Fibroblast of villous mesenchyme (primary cell): ENCODE results near the gene FAM163B. TPM values are rescaled to one million over a fixed set of nuclear protein-coding genes. Genes with fewer than 3 reads are reported as not detected.
A peak's percentile ranks its signal among the peaks of the same experiment; 100 is the strongest.

Source experiments
- DNase-seq: peaks from one replicate; pipeline ENCODE4 v3.0.0-alpha.2; 2010; ENCODE audit warnings: low read depth
- H3K4me3 ChIP-seq: 2 replicates; pipeline ENCODE4 v1.5.1; 2011; ENCODE audit warnings: low read depth, mild to moderate bottlenecking, low read length
- total RNA-seq: library from RNA; depleted of rRNA; stranded (reverse); fragments of >200 nt; gene quantifications from 2 replicates; pipeline ENCODE4 v1.2.3, GENCODE V29; 2012
- TF ChIP-seq, protein P1 (sequence below): IDR thresholded peaks from 2 replicates; pipeline ENCODE4 v1.5.1; 2012; ENCODE audit warnings: low read depth, mild to moderate bottlenecking, low read length; ENCODE audit not compliant: insufficient read depth

FAM163B gene
- total RNA-seq, 1 donor, result not detected

DNA sequence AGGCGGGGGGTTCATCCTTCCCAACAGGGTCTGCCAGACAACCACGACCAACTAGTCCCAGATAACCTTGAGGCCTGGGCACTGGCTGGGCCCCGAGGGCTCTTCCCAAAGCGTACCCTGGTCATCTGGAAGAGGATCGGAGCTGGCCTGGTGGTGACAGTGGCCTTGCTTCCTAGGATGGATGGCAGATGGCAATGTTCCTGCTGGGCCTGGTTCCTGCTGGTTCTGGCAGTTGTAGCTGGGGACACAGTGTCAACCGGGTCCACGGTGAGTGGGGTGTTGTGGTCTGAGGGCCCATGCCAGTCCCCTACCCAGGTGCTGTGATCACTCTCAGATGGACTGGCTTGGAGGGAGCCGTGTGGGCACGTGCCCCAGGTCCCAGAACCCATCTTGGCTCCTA, 72.7 kb downstream of the FAM163B start:
- TF ChIP-seq, protein P1, sequence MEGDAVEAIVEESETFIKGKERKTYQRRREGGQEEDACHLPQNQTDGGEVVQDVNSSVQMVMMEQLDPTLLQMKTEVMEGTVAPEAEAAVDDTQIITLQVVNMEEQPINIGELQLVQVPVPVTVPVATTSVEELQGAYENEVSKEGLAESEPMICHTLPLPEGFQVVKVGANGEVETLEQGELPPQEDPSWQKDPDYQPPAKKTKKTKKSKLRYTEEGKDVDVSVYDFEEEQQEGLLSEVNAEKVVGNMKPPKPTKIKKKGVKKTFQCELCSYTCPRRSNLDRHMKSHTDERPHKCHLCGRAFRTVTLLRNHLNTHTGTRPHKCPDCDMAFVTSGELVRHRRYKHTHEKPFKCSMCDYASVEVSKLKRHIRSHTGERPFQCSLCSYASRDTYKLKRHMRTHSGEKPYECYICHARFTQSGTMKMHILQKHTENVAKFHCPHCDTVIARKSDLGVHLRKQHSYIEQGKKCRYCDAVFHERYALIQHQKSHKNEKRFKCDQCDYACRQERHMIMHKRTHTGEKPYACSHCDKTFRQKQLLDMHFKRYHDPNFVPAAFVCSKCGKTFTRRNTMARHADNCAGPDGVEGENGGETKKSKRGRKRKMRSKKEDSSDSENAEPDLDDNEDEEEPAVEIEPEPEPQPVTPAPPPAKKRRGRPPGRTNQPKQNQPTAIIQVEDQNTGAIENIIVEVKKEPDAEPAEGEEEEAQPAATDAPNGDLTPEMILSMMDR, result no peak
- no peak overlapping the region for H3K4me3 ChIP-seq
- no peak for DNase-seq

DNA sequence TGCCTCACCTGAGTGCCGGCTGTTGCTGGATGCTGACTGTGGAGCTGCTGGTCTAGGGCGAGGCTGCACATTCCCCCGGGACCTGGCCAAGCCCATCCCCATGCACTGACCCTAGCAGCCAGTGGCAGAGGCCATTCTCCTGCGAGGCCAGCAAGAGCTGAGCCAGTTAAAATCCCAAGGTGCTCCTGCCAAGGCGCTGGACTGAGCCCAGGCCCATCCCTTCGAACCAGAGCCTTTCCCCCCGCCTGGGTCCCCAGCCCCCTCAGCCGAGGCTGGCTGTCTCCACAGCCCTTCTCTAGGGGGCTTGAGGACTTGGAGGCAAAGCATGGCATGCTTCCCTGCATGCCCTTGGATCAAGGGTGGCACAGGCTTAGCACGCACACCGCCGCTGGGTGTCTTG, 73.1 kb downstream of the FAM163B start:
- TF ChIP-seq, protein P1, result no peak
- no peak for DNase-seq
- no peak overlapping the region for H3K4me3 ChIP-seq

DNA sequence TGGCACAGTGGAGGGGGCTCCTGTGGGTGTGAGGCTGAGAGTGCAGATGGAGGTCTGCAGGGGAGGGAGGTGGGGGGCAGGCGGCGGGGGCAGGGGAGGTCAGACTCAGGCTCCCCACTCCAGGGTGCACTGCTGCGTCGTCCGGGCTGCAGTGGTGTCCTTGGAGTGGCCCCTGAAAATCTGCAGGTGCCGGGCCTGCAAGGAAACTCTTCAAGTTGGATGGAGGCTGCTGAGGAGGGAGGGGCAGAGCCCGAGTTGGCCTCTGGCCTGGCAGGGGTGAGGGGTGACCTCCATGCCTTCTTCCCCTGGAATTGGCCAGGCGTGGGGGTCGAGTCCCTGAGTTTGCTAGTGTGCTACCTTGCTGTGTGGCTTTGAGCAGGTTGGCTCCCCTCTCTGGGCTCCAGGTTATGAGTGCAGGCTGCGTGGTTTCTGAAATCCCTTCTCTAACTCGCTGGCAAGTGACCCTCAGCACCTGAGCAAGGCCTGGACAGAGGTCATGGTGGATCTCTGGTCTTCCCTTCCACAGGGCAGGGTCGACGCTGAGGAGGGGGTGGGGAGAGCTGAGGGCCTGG, 73.8 kb downstream of the FAM163B start:
- no peak for DNase-seq
- no peak overlapping the region for H3K4me3 ChIP-seq
- TF ChIP-seq, protein P1, result no peak

DNA sequence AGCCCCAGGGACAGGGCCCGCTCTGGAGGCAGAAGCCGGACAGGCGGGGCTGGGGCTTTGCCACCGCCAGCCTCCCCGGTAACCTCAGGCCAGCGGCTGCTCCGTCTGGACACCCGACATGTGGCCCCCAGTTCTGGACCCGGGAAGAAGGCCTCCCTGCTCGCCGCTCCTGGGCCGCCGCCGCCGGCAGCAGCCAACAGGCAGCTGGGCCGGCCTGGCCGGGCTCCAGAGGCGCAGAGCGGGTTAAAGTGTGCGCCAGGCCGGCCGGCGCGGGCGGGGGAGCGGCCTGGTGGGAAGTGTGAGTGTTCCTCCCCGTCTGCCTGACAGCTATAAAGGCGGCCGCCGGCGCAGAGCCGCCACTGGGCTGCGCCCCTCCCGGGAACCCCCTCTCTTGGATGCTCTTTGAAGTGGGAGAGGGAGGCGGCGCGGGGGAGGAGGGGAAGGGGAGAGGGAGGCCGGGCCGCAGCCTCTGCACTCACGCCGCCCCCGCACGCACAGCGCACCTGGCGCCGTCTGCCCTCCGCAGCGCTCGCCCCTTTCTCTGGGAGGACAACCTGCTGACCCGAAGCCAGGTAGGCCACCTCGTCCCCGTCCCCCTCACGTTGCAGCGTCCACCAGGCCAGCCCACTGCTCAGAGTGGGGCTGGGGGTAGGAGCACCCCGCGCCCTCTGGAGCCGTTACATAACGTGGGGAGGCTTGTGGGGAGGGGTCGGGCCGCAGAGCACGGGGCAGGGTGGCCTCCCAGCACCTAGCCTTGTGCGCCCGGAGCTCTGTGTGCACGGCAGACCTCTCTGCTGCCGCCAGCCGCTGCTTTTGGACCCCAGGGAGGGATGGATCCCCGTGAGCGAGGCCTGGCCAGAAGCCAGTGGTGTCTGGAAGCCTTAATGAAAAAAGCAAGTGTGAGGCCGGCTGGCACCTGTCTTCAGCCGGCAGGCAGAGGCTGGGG, 74.6 kb downstream of the FAM163B start, which contains the start of gene ADAMTSL2:
TSS of gene ADAMTSL2 (plus strand) at position 359 of the 946 bp plus-strand sequence. CDS start 2,009 bp downstream, outside the sequence.
- TF ChIP-seq, protein P1, result no peak
- peak within 1 kb of the TSS; percentile 37 for H3K4me3 ChIP-seq
- peak; percentile 77 for DNase-seq

- peak; percentile 27 for DNase-seq
- H3K4me3 ChIP-seq, result no peak overlapping the region
- TF ChIP-seq, protein P1, result no peak
Observed at GRCh38 chr9:133533857-133534256, 75.3 kb downstream of the FAM163B start.

GRCh38 chr9:133532937-133533668, 76.1 kb downstream of the FAM163B start:
- TF ChIP-seq, protein P1, result peak; percentile 67
- peak; percentile 54 for DNase-seq
- H3K4me3 ChIP-seq, result no peak overlapping the region
